HG03439 (cell line): ENCODE results near the gene SMYD3.
A peak's percentile ranks its signal among the peaks of the same experiment; 100 is the strongest.

Experiments used
- ATAC-seq: cut with Tn5 transposase; IDR thresholded peaks from one replicate; pipeline ENCODE4 v1.9.1; 2021; ENCODE audit warnings: mild to moderate bottlenecking, moderate library complexity; ENCODE audit not compliant: unreplicated experiment

Gene SMYD3

DNA sequence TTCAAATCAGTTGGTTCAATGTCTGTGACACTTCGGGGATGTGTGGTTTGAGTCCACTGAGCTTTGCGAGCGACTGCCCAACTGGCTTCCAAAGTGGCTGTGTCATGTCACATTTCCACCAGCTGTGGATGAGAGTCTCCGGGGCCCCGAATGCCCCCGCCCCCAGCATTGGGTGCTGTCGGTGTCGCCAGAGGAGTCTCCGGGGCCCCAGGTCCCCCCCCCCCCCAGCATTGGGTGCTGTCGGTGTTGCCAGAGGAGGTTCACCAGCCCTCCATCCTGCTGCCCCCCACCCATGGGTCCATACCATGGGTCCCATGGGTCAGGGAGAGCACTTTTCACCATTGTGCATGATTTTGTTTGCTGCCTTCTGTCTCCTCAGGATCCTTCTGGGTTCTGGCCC is 9.0 kb upstream of the SMYD3 start:
- ATAC-seq = no peak

DNA sequence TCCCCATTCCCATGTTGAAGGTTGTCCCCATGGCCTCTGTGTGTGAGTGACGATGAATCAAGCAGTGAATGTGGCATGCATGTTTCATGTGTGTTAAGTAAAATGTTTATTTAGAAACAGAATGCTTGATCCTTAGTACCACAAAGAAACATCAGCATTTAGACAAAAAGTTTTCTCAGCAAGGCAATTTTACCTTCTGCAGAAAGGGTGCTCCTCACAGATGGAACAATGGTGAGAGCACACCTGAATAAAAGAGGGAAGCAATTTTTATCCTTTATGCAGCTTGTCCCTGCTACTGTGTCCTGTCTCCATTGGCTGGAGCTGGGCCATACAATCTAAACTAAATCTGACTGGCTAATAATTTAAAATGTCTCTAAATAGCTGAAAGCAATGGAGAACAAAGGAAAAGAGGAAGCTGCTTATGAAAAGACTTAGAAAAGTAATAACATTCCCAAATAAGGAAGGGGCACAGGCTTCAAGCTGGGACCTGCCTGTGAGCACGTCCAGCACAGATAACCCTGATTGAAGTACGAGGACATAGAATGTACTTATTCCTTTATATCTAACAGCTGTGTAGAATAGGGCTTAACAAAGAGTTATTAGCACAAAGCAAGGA is 8.4 kb upstream of the SMYD3 start:
- no peak for ATAC-seq

DNA sequence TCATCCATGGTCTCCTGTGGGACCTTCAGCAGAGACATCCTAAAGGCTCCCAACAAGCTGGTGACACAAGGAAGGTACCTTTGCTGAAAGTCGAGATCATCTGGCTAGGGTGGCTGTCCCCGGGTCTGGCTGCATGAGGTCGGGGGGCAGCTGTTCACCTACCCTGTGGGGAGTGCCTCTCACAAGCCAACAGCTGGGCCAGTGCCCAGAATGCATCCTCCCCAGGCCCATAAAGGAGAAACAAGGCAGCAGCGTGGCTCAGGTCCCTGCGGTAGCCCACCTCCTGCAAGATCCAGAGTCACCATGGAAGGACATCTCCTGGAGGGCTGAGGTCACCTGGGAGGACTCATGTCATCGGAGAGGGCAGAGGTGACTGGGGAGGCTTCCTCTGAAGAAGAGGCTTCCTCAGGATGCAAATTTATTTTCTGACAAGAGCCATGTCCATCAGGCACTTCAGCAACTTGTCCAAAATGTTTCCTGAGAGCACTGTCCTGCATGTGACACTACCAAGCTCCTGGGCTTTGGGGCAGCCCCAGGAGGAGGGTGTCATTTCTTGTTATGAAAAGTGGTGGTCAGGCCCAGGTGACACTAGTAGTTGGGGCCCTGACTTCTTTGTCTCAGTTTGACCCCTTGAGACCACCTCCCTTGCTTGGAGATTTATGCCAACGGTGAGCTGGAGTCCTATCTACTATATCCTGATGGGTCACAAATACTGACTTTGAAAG is 6.7 kb upstream of the SMYD3 start:
- no peak for ATAC-seq

DNA sequence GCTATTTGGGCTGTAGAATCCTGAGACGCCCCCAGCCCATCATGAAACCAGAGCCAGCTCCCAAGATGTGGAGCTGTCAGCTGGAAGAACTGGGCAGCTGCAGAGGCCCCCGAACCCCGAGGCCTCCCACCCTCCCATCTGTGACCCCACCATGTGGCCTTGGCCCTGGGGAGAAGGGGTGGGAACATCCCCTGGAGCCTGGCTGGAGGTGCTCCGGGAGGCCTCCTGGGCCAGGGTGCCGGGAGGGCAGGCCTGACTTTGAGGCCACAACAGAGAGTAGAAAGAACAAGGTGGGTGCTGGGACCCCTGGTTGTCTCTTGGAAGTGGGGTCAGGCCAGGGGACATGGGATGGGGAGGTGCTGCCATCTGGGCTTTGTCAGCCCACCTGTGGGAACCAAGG is 6.0 kb upstream of the SMYD3 start:
- ATAC-seq = no peak

GRCh38 chr1:246512635-246513034 is 5.6 kb upstream of the SMYD3 start:
- ATAC-seq = no peak

DNA sequence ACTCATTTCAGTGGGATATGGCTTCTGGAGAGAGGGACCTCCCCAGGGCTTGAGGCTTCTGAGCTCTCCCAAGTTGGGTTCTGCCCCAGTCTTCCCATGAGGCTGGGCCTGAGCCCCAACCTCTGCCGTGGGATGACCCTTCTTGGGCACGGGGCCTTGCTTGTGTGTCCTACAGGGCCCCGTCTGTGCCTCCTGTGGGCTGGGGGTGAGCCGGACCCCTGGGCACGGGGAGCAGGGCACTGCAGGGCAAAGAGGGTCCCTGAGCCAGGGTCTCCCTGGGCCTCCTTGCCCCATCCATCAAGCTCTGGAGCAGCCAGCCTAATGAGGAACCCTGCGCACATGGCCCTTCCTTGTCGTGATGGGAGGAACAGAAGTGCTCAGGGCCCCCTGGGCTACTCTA is 5.2 kb upstream of the SMYD3 start:
- no peak for ATAC-seq

DNA sequence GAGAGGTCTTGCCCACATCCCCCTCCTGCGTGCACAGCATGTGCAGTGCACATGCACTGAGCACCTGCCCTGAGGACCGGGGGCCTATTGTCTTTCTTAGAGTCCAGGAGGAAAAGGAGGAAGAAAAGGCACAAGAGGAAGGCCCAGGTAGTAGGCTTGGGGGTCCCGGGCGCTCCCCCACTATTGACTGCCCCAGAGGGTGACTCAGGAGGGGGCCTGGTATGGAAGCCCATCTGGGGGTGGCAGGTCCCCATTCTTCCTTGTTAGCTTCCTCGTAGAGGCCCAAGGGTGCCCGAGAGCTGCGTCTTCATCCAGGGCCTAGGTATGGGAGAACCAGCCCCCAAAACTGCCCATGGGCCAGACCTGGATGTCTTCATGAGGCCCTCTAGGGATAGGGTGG is 4.1 kb upstream of the SMYD3 start:
- ATAC-seq = no peak

DNA sequence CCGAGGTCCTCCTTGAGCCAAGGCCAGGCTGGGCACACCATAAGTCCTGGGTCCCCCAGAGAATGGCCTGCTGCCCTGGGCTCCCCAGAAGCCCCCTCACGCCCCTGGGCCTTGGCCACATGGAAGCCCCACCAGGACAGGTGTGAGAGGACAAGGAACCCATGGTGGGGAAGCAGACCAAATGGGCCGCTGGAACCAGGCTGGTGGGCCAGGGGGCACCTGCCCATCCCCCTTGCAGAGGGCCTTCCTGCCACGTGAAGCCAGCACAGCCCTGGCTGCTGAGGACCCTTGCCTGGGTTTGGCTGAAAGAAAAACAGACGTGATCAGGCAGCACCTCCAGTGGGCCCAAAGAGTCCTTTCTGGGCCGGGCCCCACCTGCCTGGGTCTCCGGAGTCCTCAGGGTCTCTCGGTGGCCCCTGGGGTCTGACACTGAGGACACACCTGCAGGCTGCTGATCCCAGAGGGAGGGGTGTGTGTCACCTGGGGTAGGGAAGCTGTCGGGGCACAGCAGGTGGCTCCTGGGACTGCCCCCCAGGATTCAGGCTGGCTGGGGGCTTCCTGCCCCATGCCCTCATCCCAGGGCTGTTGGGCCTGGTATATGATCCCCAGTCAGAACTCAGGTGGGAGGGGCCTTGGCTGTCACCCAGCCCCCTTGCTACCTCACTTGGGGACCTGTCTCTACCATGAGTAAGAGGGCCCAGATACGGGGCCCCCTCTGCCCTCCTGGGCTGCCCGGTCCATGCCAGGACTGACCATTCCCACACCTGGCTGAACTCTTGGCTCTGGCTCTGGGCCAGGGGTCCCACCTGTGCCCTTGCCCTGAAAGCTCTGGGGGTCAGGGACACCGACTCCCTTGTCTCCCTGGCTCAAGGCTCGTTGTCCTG is 3.3 kb upstream of the SMYD3 start:
- ATAC-seq = no peak

DNA sequence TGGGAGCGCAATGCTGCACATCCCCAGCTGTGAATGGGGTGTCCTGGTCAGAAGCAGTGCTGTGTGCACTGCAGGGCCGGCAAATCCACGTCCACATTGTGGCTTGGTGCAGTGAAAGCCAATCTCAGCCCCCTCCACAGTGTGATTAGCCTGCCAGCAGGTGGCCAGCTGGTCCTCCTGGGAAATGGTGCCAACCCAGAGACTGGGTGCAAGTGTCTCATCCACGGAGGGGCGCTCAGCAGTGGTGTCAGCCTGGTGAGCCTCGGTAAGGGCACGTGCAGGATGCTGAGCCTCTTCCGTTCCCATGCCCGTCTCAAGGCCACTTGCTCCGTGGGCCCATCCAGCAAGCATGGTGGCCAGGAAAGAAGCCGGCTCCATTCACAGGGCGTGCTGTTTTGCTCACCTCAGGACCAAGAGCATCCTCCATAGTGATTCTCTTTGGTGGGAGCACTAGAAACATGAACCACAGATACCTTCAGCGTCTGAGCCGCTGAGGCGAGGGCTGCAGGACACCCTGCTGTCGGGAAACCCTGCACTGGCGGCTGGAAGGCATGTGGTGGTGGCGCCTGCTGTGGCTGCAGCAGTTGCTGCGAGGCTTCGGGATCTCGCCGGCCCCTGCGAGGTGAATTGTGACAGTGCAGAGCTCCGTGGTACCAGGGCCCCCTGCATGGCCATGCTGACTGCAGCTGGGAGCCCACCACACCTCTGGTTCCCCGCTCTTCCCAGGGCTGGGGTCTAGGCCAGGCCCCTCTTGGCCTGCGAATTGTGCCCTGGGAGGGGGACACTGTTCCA is 2.0 kb upstream of the SMYD3 start:
- no peak for ATAC-seq

- ATAC-seq = no peak
These were observed 759 bp downstream of the SMYD3 start for GRCh38 chr1:246506367-246506673.

DNA sequence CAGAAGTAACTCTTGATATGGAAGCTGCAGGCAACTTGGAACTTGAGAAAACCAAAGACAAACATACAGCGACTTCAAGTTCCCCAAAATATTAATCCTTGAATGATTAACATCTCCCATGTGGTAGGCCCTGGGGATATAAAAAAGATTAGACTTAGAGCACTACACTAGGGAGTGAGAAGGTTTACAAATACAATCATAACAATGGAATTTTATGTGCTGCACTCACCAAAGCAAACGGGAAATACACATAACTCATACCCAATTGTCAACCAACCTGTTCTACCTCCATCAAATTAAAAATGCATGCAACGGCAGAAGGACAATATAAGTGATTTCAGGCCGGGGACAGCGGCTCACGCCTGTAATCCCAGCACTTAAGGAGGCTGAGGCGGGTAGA is 3.7 kb downstream of the SMYD3 start:
- ATAC-seq = no peak

DNA sequence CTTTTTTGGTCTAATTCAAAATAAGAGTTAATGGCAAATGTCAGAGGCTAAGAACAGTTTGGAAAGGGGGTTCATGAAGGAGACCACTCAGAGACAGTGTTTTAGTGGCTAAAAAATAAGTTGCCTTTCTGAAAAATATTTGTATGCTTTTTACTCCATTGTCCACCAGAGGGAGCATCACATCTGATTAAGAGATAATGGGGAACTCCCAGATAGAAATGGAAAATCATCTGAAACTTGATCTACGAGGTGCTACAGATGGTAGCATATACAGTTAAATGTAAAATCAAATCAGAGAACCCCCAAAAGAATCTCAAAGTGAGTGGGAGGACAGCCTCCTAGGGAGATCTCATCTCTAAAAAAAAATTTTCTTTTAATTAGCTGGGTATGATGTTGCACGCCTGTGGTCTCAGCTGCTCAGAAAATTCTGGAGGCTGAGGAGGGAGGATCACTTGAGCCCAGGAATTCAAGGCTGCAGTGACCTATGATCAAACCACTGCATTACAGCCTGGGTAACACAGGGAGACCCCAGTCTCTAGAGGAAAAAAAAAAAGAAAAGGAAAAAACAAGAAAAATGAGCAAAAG is 9.7 kb downstream of the SMYD3 start:
- ATAC-seq = peak; percentile 53

- no peak for ATAC-seq
These were observed 14.4 kb downstream of the SMYD3 start for GRCh38 chr1:246492611-246493245.

DNA sequence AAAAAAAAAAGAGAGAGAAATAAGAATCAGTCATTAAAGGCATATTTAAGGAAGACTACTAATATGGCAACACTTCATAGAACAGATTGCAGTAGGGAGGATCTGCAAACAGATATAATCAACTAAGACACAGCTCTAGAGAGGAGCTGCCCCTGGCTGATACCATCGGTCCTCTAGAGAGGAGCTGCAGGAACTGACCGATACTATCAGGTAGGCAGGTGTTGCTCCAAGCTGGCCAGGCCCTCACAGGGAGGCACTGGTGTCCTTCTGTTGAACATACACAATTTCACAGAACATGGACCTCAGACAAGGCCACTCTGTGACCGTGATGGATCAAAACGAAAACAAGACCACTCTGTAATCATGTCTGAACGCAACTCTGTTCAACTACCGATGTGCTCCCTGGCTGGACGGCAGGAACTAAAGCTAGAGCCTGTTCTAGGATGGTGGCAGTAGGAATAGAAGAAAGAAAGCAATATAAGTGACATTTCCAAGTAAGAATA is 15.5 kb downstream of the SMYD3 start:
- ATAC-seq = no peak

GRCh38 chr1:246488674-246489073 is 18.4 kb downstream of the SMYD3 start:
- no peak for ATAC-seq

- no peak for ATAC-seq
These were observed 23.5 kb downstream of the SMYD3 start for GRCh38 chr1:246483569-246483933.

DNA sequence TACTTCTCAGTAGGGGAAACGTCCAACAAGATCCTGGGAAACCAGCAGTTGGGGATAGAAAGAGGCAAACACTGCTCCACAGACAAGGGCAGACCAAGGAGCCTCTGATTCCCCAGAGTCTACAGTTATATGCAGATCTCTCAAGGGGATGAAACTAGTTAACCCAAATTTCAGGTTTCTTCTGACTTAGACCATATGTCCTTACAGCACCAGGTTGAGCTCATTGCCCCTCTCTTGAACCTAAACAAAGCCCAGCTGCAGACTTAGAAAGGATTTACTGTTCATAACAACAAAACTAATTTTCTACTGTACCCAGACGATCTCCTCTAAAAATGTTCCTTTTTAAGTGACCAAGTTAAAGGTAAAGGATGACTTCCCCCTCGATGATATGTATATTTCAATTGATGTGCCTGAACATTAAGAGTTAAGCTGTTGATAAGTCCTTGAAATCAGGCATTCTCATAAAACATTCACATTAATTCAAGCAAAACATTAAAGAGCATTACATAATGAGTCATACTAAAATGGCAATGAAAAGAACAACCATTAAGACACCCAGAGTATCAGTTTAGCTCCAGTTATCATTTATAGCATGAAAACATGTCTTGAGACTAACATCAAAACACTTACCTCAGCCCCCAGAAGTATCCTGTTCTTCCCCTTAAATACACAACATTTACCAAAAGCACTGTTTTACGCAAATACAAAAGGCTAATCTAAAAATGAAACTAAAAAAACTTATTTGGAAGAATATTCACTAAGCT is 24.1 kb downstream of the SMYD3 start:
- no peak for ATAC-seq

- no peak for ATAC-seq
These were observed 28.0 kb downstream of the SMYD3 start for GRCh38 chr1:246479061-246479460.

DNA sequence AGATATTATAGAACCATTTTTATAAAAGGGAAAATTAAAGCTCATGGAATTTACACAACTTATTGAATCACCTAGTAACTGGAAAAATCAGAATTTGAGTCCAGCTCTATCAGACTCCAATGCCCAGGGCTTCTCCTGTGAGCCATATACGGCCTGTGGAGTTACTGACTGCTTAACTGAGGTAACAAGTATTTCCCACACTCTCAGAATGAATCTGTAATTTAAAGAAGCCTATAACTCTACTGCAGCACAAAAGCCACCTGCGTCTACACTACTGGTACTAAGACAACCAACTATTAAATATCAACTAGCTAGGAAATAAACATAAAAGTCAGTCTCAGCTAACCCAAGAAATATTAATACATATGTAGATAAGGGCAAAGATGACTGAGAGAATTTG is 29.4 kb downstream of the SMYD3 start:
- ATAC-seq = no peak

- ATAC-seq = no peak
These were observed 30.3 kb downstream of the SMYD3 start for GRCh38 chr1:246476771-246477170.
